ENCODE data around the gene CXCL13.

The CXCL13 gene

DNA sequence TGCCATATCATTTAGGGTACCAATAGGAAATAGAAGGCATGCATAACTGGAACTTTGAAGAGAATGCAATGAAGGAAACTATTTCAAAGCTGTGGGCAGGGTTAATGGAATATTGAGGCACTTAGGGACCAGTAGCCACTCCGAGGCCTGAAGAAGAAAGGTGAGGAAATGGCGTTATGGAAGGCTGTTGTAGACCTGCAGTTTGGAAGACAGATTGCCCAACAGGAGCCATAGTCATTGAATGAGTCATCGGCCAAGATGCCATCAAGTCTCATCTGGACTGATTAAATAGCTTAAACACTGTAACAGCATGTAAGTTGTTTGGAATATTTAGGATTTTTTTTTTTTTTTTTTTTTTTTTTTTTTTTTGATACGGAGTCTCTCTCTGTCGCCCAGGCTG, 11.6 kb downstream of the CXCL13 start:
- no peak overlapping the region for H2AFZ ChIP-seq
- TF ChIP-seq, protein P1, sequence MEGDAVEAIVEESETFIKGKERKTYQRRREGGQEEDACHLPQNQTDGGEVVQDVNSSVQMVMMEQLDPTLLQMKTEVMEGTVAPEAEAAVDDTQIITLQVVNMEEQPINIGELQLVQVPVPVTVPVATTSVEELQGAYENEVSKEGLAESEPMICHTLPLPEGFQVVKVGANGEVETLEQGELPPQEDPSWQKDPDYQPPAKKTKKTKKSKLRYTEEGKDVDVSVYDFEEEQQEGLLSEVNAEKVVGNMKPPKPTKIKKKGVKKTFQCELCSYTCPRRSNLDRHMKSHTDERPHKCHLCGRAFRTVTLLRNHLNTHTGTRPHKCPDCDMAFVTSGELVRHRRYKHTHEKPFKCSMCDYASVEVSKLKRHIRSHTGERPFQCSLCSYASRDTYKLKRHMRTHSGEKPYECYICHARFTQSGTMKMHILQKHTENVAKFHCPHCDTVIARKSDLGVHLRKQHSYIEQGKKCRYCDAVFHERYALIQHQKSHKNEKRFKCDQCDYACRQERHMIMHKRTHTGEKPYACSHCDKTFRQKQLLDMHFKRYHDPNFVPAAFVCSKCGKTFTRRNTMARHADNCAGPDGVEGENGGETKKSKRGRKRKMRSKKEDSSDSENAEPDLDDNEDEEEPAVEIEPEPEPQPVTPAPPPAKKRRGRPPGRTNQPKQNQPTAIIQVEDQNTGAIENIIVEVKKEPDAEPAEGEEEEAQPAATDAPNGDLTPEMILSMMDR (IDR thresholded peaks at IDR 0.05), result no peak
- no peaks in the 10 kb centered on the region for H3K9me3 ChIP-seq (ENCODE audit: control insufficient read depth, low read length)
- H3K4me2 ChIP-seq (ENCODE audit: low read length), result no peak overlapping the region
- H3K4me3 ChIP-seq (ENCODE audit: low read depth, low read length), result no peak overlapping the region
- no peaks in the 10 kb centered on the region for H3K4me1 ChIP-seq
- no peak overlapping the region for H3K27ac ChIP-seq
- no peaks in the 10 kb centered on the region for H3K36me3 ChIP-seq (ENCODE audit: control insufficient read depth, insufficient read depth, low read length)
- no peaks in the 10 kb centered on the region for H3K27me3 ChIP-seq (ENCODE audit: control insufficient read depth, insufficient read depth, low read length)
- H3K79me2 ChIP-seq, result no peaks in the 10 kb centered on the region
- H3K9ac ChIP-seq, result no peak overlapping the region

DNA sequence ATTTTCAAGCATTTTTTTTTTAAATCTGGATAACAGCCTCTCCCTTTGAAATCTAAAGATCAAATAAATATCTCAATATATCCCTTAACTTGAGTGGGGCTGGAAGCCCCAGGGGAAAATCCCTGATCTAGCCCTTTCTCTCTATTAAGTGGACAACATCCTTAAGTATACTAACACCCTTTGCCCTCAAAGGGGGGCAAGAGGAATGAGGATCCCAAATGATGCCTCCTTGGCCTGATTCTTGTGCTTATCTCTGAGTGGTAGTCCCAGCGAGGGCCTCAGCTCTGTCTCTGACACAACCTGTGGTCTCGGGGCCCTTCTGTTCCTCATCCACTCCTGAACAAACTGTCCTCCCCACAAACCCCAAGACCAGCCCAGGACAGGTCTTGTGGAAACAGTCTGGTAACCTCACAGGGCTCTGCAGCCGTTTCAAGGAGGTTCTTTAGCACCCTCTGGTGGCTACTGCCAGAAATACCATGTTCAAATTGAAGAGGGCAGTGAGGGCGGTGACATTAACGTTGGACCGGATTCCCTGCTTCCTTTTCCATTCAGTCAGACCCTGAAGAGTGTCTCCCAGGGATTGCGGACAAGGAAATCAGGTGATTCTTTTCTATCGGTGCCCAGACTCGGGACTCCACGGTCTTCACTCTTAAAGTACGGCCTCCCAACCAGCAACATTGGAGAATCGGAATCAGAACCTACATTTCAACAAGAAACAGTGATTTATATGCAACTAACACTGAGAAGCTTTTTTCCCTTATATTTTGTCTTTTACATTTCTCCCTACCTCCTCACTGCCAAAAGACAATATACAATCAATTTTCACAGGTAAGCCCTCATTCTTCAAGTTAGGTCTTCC, 13.0 kb downstream of the CXCL13 start:
- no peak overlapping the region for H3K9ac ChIP-seq
- no peak overlapping the region for H3K27ac ChIP-seq
- peak overlapping the region; percentile 51 for H2AFZ ChIP-seq
- no peaks in the 10 kb centered on the region for H3K27me3 ChIP-seq (ENCODE audit: control insufficient read depth, insufficient read depth, low read length)
- H3K36me3 ChIP-seq (ENCODE audit: control insufficient read depth, insufficient read depth, low read length), result no peaks in the 10 kb centered on the region
- H3K79me2 ChIP-seq, result no peaks in the 10 kb centered on the region
- no peak overlapping the region for H3K4me3 ChIP-seq (ENCODE audit: low read depth, low read length)
- no peaks in the 10 kb centered on the region for H3K4me1 ChIP-seq
- H3K9me3 ChIP-seq (ENCODE audit: control insufficient read depth, low read length), result no peaks in the 10 kb centered on the region
- no peak overlapping the region for H3K4me2 ChIP-seq (ENCODE audit: low read length)
- TF ChIP-seq, protein P1 (IDR thresholded peaks at IDR 0.05), result peak; percentile 55

DNA sequence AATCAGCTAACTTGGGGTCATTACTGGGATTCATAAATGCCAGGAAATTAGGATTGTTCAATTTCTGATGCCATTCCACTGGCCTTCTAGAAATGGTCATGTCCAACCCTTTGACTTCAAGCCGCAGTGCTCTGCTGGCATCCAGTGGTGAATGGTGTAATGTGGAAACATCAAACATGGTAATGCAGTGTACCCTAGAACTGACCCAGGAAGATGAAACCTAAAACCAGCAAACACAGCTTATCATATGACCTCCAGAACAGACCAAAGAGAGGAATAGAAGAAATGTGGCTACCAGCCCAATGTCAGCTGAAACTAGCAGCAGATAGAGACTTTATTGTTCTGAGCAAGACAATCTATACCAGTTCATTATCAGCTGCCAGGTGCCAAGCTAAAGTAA, 13.8 kb downstream of the CXCL13 start:
- Histone ChIP-seq H3K4me2 (ENCODE audit: low read length) (no peak overlapping the region), H3K27ac (no peak overlapping the region), H3K4me1 (no peaks in the 10 kb centered on the region), H3K36me3 (ENCODE audit: control insufficient read depth, insufficient read depth, low read length) (no peaks in the 10 kb centered on the region), H2AFZ (no peak overlapping the region), H3K27me3 (ENCODE audit: control insufficient read depth, insufficient read depth, low read length) (no peaks in the 10 kb centered on the region), H3K9ac (no peak overlapping the region), H3K4me3 (ENCODE audit: low read depth, low read length) (no peak overlapping the region), H3K79me2 (no peaks in the 10 kb centered on the region), H3K9me3 (ENCODE audit: control insufficient read depth, low read length) (no peaks in the 10 kb centered on the region)
- TF ChIP-seq, protein P1 (IDR thresholded peaks at IDR 0.05), result no peak

DNA sequence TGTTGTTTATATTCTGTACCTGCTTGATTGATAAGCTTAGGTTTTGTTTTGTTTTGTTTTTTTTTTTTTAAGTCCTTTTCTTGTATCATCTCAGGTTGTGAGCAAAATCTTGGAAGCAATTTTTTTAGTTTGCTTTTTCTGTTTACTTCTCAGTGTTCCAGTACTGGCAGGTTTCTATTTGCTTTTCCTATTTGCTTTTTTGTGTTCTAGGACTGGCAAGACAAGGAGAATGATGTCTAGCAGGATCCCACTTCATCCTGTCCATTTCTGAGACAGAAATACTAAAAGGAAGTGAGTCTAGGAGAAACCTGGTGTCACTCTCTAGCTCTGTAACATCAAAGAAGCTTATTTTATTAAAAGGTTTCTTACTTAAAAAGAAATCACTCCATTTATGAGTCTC, 15.6 kb downstream of the CXCL13 start:
- Histone ChIP-seq H3K9ac (no peak overlapping the region), H3K27me3 (ENCODE audit: control insufficient read depth, insufficient read depth, low read length) (no peaks in the 10 kb centered on the region), H3K79me2 (no peaks in the 10 kb centered on the region), H3K4me3 (ENCODE audit: low read depth, low read length) (no peak overlapping the region), H3K4me2 (ENCODE audit: low read length) (no peak overlapping the region), H3K4me1 (no peaks in the 10 kb centered on the region), H2AFZ (no peak overlapping the region), H3K27ac (no peak overlapping the region), H3K9me3 (ENCODE audit: control insufficient read depth, low read length) (no peaks in the 10 kb centered on the region), H3K36me3 (ENCODE audit: control insufficient read depth, insufficient read depth, low read length) (no peaks in the 10 kb centered on the region)
- TF ChIP-seq, protein P1 (IDR thresholded peaks at IDR 0.05), result no peak

DNA sequence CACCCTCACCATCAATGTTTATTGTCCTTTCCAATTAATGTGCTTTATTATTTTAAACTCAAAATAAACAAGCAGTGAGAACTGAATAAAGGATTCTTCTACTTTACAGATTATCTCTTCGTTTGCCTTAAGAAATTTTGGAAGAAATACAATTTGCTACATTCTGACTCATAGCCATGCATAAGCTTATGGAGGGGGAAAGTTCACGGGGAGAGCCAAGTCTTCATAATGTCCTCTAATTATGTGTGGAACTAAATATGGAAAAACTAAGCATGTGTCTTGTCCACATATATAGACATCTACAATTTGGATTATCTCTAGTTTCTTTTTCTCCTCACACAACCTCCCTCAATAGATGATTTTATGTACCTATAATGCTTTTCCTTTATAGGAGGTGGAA, 17.5 kb downstream of the CXCL13 start:
- no peak overlapping the region for H3K27ac ChIP-seq
- no peaks in the 10 kb centered on the region for H3K79me2 ChIP-seq
- no peaks in the 10 kb centered on the region for H3K27me3 ChIP-seq (ENCODE audit: control insufficient read depth, insufficient read depth, low read length)
- TF ChIP-seq, protein P1 (IDR thresholded peaks at IDR 0.05), result no peak
- H3K9ac ChIP-seq, result no peak overlapping the region
- H2AFZ ChIP-seq, result no peak overlapping the region
- H3K4me2 ChIP-seq (ENCODE audit: low read length), result no peak overlapping the region
- H3K9me3 ChIP-seq (ENCODE audit: control insufficient read depth, low read length), result no peaks in the 10 kb centered on the region
- no peaks in the 10 kb centered on the region for H3K4me1 ChIP-seq
- H3K36me3 ChIP-seq (ENCODE audit: control insufficient read depth, insufficient read depth, low read length), result no peaks in the 10 kb centered on the region
- H3K4me3 ChIP-seq (ENCODE audit: low read depth, low read length), result no peak overlapping the region

Measured in parathyroid adenoma (tissue), 2 donors.